K562 (cell line): Measurements from ENCODE around the gene IGFALS. TPM values are rescaled to one million over a fixed set of nuclear protein-coding genes. Genes with fewer than 3 reads are reported as not detected.

Experiments used
- BRF1 ChIP-seq: IDR thresholded peaks from 3 replicates; pipeline ENCODE4 v1.6.1; 2011; ENCODE audit warnings: borderline replicate concordance, mild to moderate bottlenecking; ENCODE audit not compliant: insufficient read length; ENCODE audit errors: extremely low read depth
- CHAMP1 ChIP-seq: fragments of 450-650 bp; IDR thresholded peaks from 2 replicates; pipeline ENCODE4 v1.6.1; 2016; ENCODE audit warnings: mild to moderate bottlenecking
- HBP1 ChIP-seq: fragments of 450-650 bp; formaldehyde crosslinking; IDR thresholded peaks from 2 replicates; pipeline ENCODE4 v1.4.0; 2022; ENCODE audit warnings: missing genetic modification characterization
- HMG20B ChIP-seq: fragments of 250-450 bp; sonication (Bioruptor Pico); IDR thresholded peaks from 2 replicates; pipeline ENCODE4 v1.5.0; 2021; ENCODE audit warnings: mild to moderate bottlenecking
- NFYB ChIP-seq: IDR thresholded peaks from 2 replicates; pipeline ENCODE4 v1.6.1; 2011; ENCODE audit warnings: mild to moderate bottlenecking, moderate library complexity; ENCODE audit not compliant: insufficient read length; ENCODE audit errors: extremely low read depth
- SAFB2 ChIP-seq: fragments of 200-400 bp; formaldehyde crosslinking; IDR thresholded peaks from 2 replicates; pipeline ENCODE4 v1.6.1; 2018; ENCODE audit warnings: borderline replicate concordance, low read length, low read depth, moderate library complexity; ENCODE audit not compliant: severe bottlenecking
- SRSF3 ChIP-seq: fragments of 200-400 bp; formaldehyde crosslinking; IDR thresholded peaks from 2 replicates; pipeline ENCODE4 v1.6.1; 2016; ENCODE audit warnings: mild to moderate bottlenecking, low read length, moderate library complexity; ENCODE audit not compliant: insufficient read depth
- ZC3H8 ChIP-seq: fragments of 450-650 bp; IDR thresholded peaks from 2 replicates; pipeline ENCODE4 v1.6.1; 2017
- ZNF134 ChIP-seq: fragments of 250-450 bp; sonication (Bioruptor Pico); conservative IDR thresholded peaks from 2 replicates; pipeline ENCODE4 v1.4.0; 2020
- ZNF23 ChIP-seq: fragments of 250-450 bp; sonication (Bioruptor Pico); IDR thresholded peaks from 2 replicates; pipeline ENCODE4 v1.4.0; 2020; ENCODE audit warnings: mild to moderate bottlenecking
- polyA plus RNA-seq, 8 experiments: library from polyadenylated mRNA; depleted of rRNA in 4 of 8; stranded (reverse) in 5 of 8; unstranded in 3 of 8; fragments of >200 nt; fragmentation: Nextera tagmentation in 2 of 8; fragmentation: Illumina TruSeq in 1 of 8; extraction: Ambion mirVana in 2 of 8; extraction: Trizol in 1 of 8; gene quantifications; 2 replicates each; pipeline versions ENCODE4 v1.2.1 to v1.2.3, GENCODE V29; 2011 to 2014; ENCODE audit warnings: inconsistent platforms in 1 of 8, missing spikeins in 1 of 8
- total RNA-seq, 7 experiments: library from RNA; depleted of rRNA in 6 of 7; stranded (reverse); fragments of >200 nt in 6 of 7; fragmentation: Illumina TruSeq in 2 of 7; extraction: Trizol in 2 of 7; gene quantifications; 2 replicates each; pipeline versions ENCODE4 v1.2.1 to v1.2.3, GENCODE V29; 2011 to 2021; ENCODE audit warnings: low replicate concordance in 1 of 7
- TF ChIP-seq, protein P1 (sequence below), 2 experiments: fragments of 150-350 bp in 1 of 2; IDR thresholded peaks; 2 replicates each; pipeline ENCODE4 v1.6.1; 2012 to 2016; ENCODE audit warnings: low read depth in 2 of 2, low read length in 2 of 2, mild to moderate bottlenecking in 1 of 2, moderate library complexity in 1 of 2
- TF ChIP-seq, protein P2 (sequence below): sonication (generic); IDR thresholded peaks from 2 replicates; pipeline ENCODE4 v1.6.1; 2016
- TF ChIP-seq, protein P3 (sequence below): fragments of 250-450 bp; sonication (Bioruptor Pico); IDR thresholded peaks from 2 replicates; pipeline ENCODE4 v1.5.0; 2020; ENCODE audit warnings: mild to moderate bottlenecking

The IGFALS gene
- total and polyA plus RNA-seq, 9 of the 15 experiments (the other 6 are each of a cell fraction or from before 2014, with no cell fraction given): not detected

GRCh38 chr16:1782408-1783264 is 10.9 kb downstream of the IGFALS start, which contains the start of the genes NUBP2 and SPSB3 (continued):
- TF ChIP-seq, protein P1, sequence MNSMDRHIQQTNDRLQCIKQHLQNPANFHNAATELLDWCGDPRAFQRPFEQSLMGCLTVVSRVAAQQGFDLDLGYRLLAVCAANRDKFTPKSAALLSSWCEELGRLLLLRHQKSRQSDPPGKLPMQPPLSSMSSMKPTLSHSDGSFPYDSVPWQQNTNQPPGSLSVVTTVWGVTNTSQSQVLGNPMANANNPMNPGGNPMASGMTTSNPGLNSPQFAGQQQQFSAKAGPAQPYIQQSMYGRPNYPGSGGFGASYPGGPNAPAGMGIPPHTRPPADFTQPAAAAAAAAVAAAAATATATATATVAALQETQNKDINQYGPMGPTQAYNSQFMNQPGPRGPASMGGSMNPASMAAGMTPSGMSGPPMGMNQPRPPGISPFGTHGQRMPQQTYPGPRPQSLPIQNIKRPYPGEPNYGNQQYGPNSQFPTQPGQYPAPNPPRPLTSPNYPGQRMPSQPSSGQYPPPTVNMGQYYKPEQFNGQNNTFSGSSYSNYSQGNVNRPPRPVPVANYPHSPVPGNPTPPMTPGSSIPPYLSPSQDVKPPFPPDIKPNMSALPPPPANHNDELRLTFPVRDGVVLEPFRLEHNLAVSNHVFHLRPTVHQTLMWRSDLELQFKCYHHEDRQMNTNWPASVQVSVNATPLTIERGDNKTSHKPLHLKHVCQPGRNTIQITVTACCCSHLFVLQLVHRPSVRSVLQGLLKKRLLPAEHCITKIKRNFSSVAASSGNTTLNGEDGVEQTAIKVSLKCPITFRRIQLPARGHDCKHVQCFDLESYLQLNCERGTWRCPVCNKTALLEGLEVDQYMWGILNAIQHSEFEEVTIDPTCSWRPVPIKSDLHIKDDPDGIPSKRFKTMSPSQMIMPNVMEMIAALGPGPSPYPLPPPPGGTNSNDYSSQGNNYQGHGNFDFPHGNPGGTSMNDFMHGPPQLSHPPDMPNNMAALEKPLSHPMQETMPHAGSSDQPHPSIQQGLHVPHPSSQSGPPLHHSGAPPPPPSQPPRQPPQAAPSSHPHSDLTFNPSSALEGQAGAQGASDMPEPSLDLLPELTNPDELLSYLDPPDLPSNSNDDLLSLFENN (IDR thresholded peaks at IDR 0.05; ENCODE audit: low read depth in 2 of 2, low read length in 2 of 2): 0 out of 4 replicates have a peak, but pooled peaks of 1 of the 2 experiments have one; percentile 39
- TF ChIP-seq ZNF23 (CRISPR knock-in tag): no peak
- TF ChIP-seq CHAMP1: no peak
- TF ChIP-seq, protein P2, sequence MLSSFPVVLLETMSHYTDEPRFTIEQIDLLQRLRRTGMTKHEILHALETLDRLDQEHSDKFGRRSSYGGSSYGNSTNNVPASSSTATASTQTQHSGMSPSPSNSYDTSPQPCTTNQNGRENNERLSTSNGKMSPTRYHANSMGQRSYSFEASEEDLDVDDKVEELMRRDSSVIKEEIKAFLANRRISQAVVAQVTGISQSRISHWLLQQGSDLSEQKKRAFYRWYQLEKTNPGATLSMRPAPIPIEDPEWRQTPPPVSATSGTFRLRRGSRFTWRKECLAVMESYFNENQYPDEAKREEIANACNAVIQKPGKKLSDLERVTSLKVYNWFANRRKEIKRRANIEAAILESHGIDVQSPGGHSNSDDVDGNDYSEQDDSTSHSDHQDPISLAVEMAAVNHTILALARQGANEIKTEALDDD: no peak
- no peak for TF ChIP-seq HMG20B
- TF ChIP-seq NFYB: peak; percentile 99
- TF ChIP-seq SRSF3: no peak
- TF ChIP-seq, protein P3, sequence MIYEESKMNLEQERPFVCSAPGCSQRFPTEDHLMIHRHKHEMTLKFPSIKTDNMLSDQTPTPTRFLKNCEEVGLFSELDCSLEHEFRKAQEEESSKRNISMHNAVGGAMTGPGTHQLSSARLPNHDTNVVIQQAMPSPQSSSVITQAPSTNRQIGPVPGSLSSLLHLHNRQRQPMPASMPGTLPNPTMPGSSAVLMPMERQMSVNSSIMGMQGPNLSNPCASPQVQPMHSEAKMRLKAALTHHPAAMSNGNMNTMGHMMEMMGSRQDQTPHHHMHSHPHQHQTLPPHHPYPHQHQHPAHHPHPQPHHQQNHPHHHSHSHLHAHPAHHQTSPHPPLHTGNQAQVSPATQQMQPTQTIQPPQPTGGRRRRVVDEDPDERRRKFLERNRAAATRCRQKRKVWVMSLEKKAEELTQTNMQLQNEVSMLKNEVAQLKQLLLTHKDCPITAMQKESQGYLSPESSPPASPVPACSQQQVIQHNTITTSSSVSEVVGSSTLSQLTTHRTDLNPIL (CRISPR knock-in tag): no peak
- TF ChIP-seq BRF1: no peak
- TF ChIP-seq ZC3H8: no peak
- no peak for TF ChIP-seq ZNF134 (CRISPR knock-in tag)
- TF ChIP-seq SAFB2: no peak
- no peak for TF ChIP-seq HBP1
